Activated naive CD8-positive, alpha-beta T cell treated with anti-CD3 and anti-CD28 coated beads for 36 hours (primary cell): Measurements from ENCODE around the gene CRKL. TPM values are rescaled to one million over a fixed set of nuclear protein-coding genes. Genes with fewer than 3 reads are reported as not detected.
A peak's percentile ranks its signal among the peaks of the same experiment; 100 is the strongest.
"Not testable (repeated sequence)": the region's sequence is repeated elsewhere in the genome, so short reads cannot be mapped to it uniquely, and the experiment has no call there.

ENCODE experiments used
- DNase-seq: peaks from one replicate; pipeline ENCODE4 v3.0.0; 2021
- H3K27ac Mint-ChIP-seq: one replicate; pipeline ENCODE4 v1.8.0; 2022; ENCODE audit warnings: mild to moderate bottlenecking, moderate library complexity, mixed read lengths
- H3K27me3 Mint-ChIP-seq: one replicate; pipeline ENCODE4 v1.8.0; 2022; ENCODE audit warnings: mild to moderate bottlenecking, mixed read lengths
- H3K36me3 Mint-ChIP-seq: one replicate; pipeline ENCODE4 v1.8.0; 2021; ENCODE audit warnings: mild to moderate bottlenecking, mixed read lengths
- H3K4me1 Mint-ChIP-seq: one replicate; pipeline ENCODE4 v1.8.0; 2021; ENCODE audit warnings: mixed read lengths
- H3K4me3 Mint-ChIP-seq: one replicate; pipeline ENCODE4 v1.8.0; 2022; ENCODE audit warnings: mild to moderate bottlenecking, moderate library complexity, mixed read lengths
- H3K9me3 Mint-ChIP-seq: one replicate; pipeline ENCODE4 v1.8.0; 2022; ENCODE audit warnings: mixed read lengths
- total RNA-seq, 2 experiments: library from RNA; stranded (reverse); gene quantifications; one replicate each; pipeline ENCODE4 v1.2.3, GENCODE V29; 2021

Gene CRKL
- total RNA-seq, 2 experiments from 2014 or later, result 82.1 to 82.2 TPM

GRCh38 chr22:20912494-20912893 is 4.7 kb upstream of the CRKL start:
- no peak for DNase-seq
- Mint-ChIP-seq H3K36me3 (no peaks in the 10 kb centered on the region), H3K27ac (no peak overlapping the region), H3K27me3 (no peaks in the 10 kb centered on the region), H3K4me3 (no peak overlapping the region), H3K9me3 (no peaks in the 10 kb centered on the region), H3K4me1 (peaks cover 16% of the 10 kb centered on the region)

- no peak for DNase-seq
- H3K4me3 Mint-ChIP-seq, result peak overlapping the region; percentile 98
These were observed 1.5 kb downstream of the CRKL start for GRCh38 chr22:20918663-20919218.

GRCh38 chr22:20919718-20920117 is 2.5 kb downstream of the CRKL start:
- peaks cover 40% of the 10 kb centered on the region for H3K36me3 Mint-ChIP-seq
- peaks cover 38% of the 10 kb centered on the region for H3K4me1 Mint-ChIP-seq
- no peak overlapping the region for H3K27ac Mint-ChIP-seq
- no peak for DNase-seq
- H3K27me3 Mint-ChIP-seq, result no peaks in the 10 kb centered on the region
- peak overlapping the region; percentile 98 for H3K4me3 Mint-ChIP-seq
- no peaks in the 10 kb centered on the region for H3K9me3 Mint-ChIP-seq

More at GRCh38 chr22:20918663-20919218, 1.5 kb downstream of the CRKL start:
- no peaks in the 10 kb centered on the region for H3K27me3 Mint-ChIP-seq
- no peaks in the 10 kb centered on the region for H3K9me3 Mint-ChIP-seq
- peaks cover 37% of the 10 kb centered on the region for H3K36me3 Mint-ChIP-seq
- peak overlapping the region; percentile 89 for H3K27ac Mint-ChIP-seq
- H3K4me1 Mint-ChIP-seq, result peaks cover 35% of the 10 kb centered on the region

GRCh38 chr22:20920881-20921203 is 3.6 kb downstream of the CRKL start:
- Mint-ChIP-seq H3K4me1 (peaks cover 44% of the 10 kb centered on the region), H3K27ac (no peak overlapping the region), H3K36me3 (peaks cover 44% of the 10 kb centered on the region)

GRCh38 chr22:20922141-20922751 is 5.0 kb downstream of the CRKL start:
- peaks cover 46% of the 10 kb centered on the region for H3K4me1 Mint-ChIP-seq
- H3K9me3 Mint-ChIP-seq, result no peaks in the 10 kb centered on the region
- H3K4me3 Mint-ChIP-seq, result peak overlapping the region; percentile 29
- DNase-seq, result no peak
- H3K27me3 Mint-ChIP-seq, result no peaks in the 10 kb centered on the region
- peaks cover 49% of the 10 kb centered on the region for H3K36me3 Mint-ChIP-seq
- H3K27ac Mint-ChIP-seq, result no peak overlapping the region

More at GRCh38 chr22:20920881-20921203, 3.6 kb downstream of the CRKL start:
- no peaks in the 10 kb centered on the region for H3K9me3 Mint-ChIP-seq
- peak overlapping the region; percentile 98 for H3K4me3 Mint-ChIP-seq
- no peaks in the 10 kb centered on the region for H3K27me3 Mint-ChIP-seq
- no peak for DNase-seq

GRCh38 chr22:20926243-20926642 is 9.0 kb downstream of the CRKL start:
- Mint-ChIP-seq H3K36me3 (peaks cover 37% of the 10 kb centered on the region), H3K9me3 (peaks cover 1% of the 10 kb centered on the region), H3K27ac (peak overlapping the region; percentile 10), H3K27me3 (no peaks in the 10 kb centered on the region), H3K4me1 (peaks cover 44% of the 10 kb centered on the region), H3K4me3 (no peak overlapping the region)
- no peak for DNase-seq

GRCh38 chr22:20927940-20928572 is 10.8 kb downstream of the CRKL start:
- DNase-seq, result no peak
- peaks cover 40% of the 10 kb centered on the region for H3K4me1 Mint-ChIP-seq
- H3K36me3 Mint-ChIP-seq, result peaks cover 34% of the 10 kb centered on the region
- H3K27ac Mint-ChIP-seq, result no peak overlapping the region
- H3K27me3 Mint-ChIP-seq, result no peaks in the 10 kb centered on the region
- peaks cover 1% of the 10 kb centered on the region for H3K9me3 Mint-ChIP-seq
- no peak overlapping the region for H3K4me3 Mint-ChIP-seq

- Mint-ChIP-seq H3K9me3 (peaks cover 1% of the 10 kb centered on the region), H3K27me3 (no peaks in the 10 kb centered on the region), H3K4me1 (peaks cover 42% of the 10 kb centered on the region), H3K36me3 (peaks cover 34% of the 10 kb centered on the region), H3K27ac (no peak overlapping the region), H3K4me3 (no peak overlapping the region)
- DNase-seq, result no peak
These were observed 11.4 kb downstream of the CRKL start for GRCh38 chr22:20928573-20928967.

- no peaks in the 10 kb centered on the region for H3K27me3 Mint-ChIP-seq
- no peak for DNase-seq
- no peak overlapping the region for H3K27ac Mint-ChIP-seq
- peaks cover 1% of the 10 kb centered on the region for H3K9me3 Mint-ChIP-seq
- H3K4me1 Mint-ChIP-seq, result peaks cover 49% of the 10 kb centered on the region
- H3K36me3 Mint-ChIP-seq, result peaks cover 41% of the 10 kb centered on the region
- no peak overlapping the region for H3K4me3 Mint-ChIP-seq
These were observed 12.8 kb downstream of the CRKL start for GRCh38 chr22:20930004-20930403.

- H3K27ac Mint-ChIP-seq, H3K4me3 Mint-ChIP-seq, H3K27me3 Mint-ChIP-seq, DNase-seq, H3K9me3 Mint-ChIP-seq: not testable (repeated sequence)
- Mint-ChIP-seq H3K36me3 (peaks cover 43% of the 10 kb centered on the region), H3K4me1 (peaks cover 49% of the 10 kb centered on the region)
These were observed 13.2 kb downstream of the CRKL start for GRCh38 chr22:20930435-20930834.

GRCh38 chr22:20931126-20931654 is 14.0 kb downstream of the CRKL start:
- H3K9me3 Mint-ChIP-seq, result peaks cover 1% of the 10 kb centered on the region
- no peaks in the 10 kb centered on the region for H3K27me3 Mint-ChIP-seq
- H3K36me3 Mint-ChIP-seq, result peaks cover 44% of the 10 kb centered on the region
- H3K4me1 Mint-ChIP-seq, result peaks cover 47% of the 10 kb centered on the region
- no peak for DNase-seq
- H3K27ac Mint-ChIP-seq, result no peak overlapping the region
- no peak overlapping the region for H3K4me3 Mint-ChIP-seq

- Mint-ChIP-seq H3K9me3 (no peaks in the 10 kb centered on the region), H3K36me3 (peaks cover 50% of the 10 kb centered on the region), H3K4me1 (peaks cover 62% of the 10 kb centered on the region), H3K27ac (no peak overlapping the region), H3K27me3 (no peaks in the 10 kb centered on the region), H3K4me3 (no peak overlapping the region)
- DNase-seq, result no peak
These were observed 16.7 kb downstream of the CRKL start for GRCh38 chr22:20933910-20934309.

GRCh38 chr22:20935049-20935448 is 17.8 kb downstream of the CRKL start:
- H3K27ac Mint-ChIP-seq, H3K27me3 Mint-ChIP-seq, H3K4me3 Mint-ChIP-seq, DNase-seq, H3K9me3 Mint-ChIP-seq: not testable (repeated sequence)
- Mint-ChIP-seq H3K36me3 (peaks cover 47% of the 10 kb centered on the region), H3K4me1 (peaks cover 65% of the 10 kb centered on the region)

GRCh38 chr22:20935780-20936539 is 18.8 kb downstream of the CRKL start:
- H3K36me3 Mint-ChIP-seq, result peaks cover 48% of the 10 kb centered on the region
- H3K4me3 Mint-ChIP-seq, H3K27ac Mint-ChIP-seq, DNase-seq, H3K9me3 Mint-ChIP-seq, H3K27me3 Mint-ChIP-seq: not testable (repeated sequence)
- peaks cover 69% of the 10 kb centered on the region for H3K4me1 Mint-ChIP-seq
